CD4-positive, alpha-beta T cell treated with Interleukin-2 at 100 ng/mL for 4 hours (primary cell): Measurements from ENCODE around the gene ARHGAP4.

Experiments used
- DNase-seq: peaks from one replicate; pipeline ENCODE4 v3.0.0-alpha.2; 2020; ENCODE audit warnings: low spot score

ARHGAP4 gene

GRCh38 chrX:153945956-153946943 lies 20.2 kb upstream of the ARHGAP4 start:
- no peak for DNase-seq

GRCh38 chrX:153944800-153945150 lies 18.7 kb upstream of the ARHGAP4 start:
- DNase-seq, result no peak

- peak; percentile 36 for DNase-seq
Measured at GRCh38 chrX:153944140-153944799, 18.2 kb upstream of the ARHGAP4 start, which contains the start of gene RENBP. Gene RENBP, minus strand, starts transcription at chrX:153944643. Its CDS starts 33 bp downstream, at chrX:153944610.

GRCh38 chrX:153941336-153942252 lies 15.5 kb upstream of the ARHGAP4 start:
- no peak for DNase-seq

- no peak for DNase-seq
Measured at GRCh38 chrX:153939573-153939972, 13.5 kb upstream of the ARHGAP4 start.

GRCh38 chrX:153938226-153938786 lies 12.2 kb upstream of the ARHGAP4 start:
- DNase-seq, result no peak

GRCh38 chrX:153937056-153937455 lies 11.0 kb upstream of the ARHGAP4 start:
- no peak for DNase-seq

- DNase-seq, result no peak
Measured at GRCh38 chrX:153935326-153935851, 9.3 kb upstream of the ARHGAP4 start.

- DNase-seq, result peak; percentile 61
Measured at GRCh38 chrX:153934762-153935325, 8.8 kb upstream of the ARHGAP4 start, which contains the start of gene NAA10. Gene NAA10, minus strand, starts transcription at chrX:153935037. Its CDS starts 133 bp downstream, at chrX:153934904.

GRCh38 chrX:153934148-153934761 lies 8.2 kb upstream of the ARHGAP4 start:
- no peak for DNase-seq

GRCh38 chrX:153933748-153934147 lies 7.7 kb upstream of the ARHGAP4 start:
- no peak for DNase-seq

- no peak for DNase-seq
Measured at GRCh38 chrX:153932220-153932915, 6.3 kb upstream of the ARHGAP4 start.

GRCh38 chrX:153931748-153932147 lies 5.7 kb upstream of the ARHGAP4 start:
- no peak for DNase-seq

- DNase-seq, result no peak
Measured at GRCh38 chrX:153931151-153931550, 5.1 kb upstream of the ARHGAP4 start.

- DNase-seq, result no peak
Measured at GRCh38 chrX:153930011-153930910, 4.2 kb upstream of the ARHGAP4 start.

GRCh38 chrX:153929576-153929975 lies 3.5 kb upstream of the ARHGAP4 start:
- no peak for DNase-seq

GRCh38 chrX:153928846-153929245 lies 2.8 kb upstream of the ARHGAP4 start:
- no peak for DNase-seq

GRCh38 chrX:153927922-153928760 lies 2.1 kb upstream of the ARHGAP4 start:
- DNase-seq, result peak; percentile 95
